ENCODE measurements around the gene VANGL1.

VANGL1 gene

GRCh38 chr1:115644109-115644508 is 2.3 kb downstream of the VANGL1 start:
- DNase-seq (ENCODE audit: low spot score), result no peak

DNA sequence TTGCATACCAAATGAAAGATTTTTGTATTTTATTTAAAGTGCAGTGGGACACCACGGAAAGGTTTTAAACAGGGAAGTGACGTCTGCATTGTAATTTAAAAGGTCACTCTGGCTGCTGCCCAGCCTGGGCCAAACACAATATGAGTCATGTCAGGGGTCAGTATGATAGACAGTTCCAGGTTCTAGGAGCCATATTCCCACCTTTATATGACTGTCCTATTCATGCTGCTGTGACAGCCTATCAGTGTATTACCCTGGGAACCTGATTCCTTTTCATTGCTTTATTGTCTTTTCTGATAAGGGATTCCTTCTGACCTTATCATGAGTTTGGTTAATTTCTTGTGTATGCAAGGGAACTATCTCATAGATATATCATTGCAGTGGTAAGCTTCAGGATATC is 5.3 kb downstream of the VANGL1 start:
- no peak for DNase-seq (ENCODE audit: low spot score)

DNA sequence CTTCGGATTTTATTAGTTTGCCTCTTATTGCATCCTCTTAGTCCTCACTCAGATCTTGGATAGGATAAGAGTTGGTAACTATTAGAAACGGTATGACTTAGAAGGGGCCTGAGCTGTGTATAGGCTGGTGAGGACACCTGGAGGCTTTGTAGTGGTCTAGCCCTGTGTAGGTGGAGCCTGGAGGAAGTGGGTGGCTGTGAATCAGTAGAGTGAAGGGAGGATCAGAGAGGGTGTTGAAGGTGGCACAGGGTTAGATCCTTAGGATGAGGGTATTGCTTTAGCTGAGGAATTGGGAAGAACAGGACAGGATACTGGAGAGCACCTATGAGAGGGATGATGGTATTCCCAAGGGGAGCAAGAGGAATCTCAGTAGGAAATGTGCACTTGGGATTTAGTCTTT is 5.7 kb downstream of the VANGL1 start:
- no peak for DNase-seq (ENCODE audit: low spot score)

DNA sequence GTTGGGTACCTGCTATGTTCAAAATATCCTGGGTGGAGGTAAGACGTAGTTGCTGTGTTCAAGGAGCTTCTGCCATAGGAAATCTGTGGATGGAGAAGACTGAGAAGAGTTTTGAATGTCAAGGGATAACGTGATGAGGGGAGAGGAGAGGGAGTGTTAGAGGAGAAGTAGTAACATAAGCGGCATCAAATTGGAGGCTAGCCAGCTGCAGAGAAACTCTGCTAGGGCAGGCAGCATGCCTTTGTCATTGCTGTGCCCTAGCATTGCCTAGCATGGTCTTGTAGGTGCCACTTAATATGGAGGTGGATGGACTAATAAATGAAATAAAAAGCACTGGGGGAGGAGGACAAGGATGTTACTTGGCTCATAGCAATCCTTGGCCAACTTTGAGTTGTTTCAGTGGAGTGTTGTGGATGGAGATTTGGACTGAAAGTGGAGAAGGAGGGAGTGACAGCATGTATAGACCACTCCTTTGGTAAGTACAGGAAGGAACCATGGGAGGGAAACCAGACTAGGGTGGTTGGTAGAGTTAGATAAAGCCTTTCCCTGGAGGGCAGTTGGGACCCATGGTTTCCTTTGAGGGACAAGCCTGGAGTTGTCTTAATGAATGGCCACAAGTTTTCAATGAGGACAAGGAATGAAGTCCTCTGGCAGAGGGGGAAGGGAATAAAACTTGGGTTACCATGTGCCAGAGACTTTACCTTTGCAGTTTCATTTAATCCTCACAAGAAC is 6.3 kb downstream of the VANGL1 start:
- no peak for DNase-seq (ENCODE audit: low spot score)

GRCh38 chr1:115648717-115649691 is 7.2 kb downstream of the VANGL1 start:
- DNase-seq (ENCODE audit: low spot score), result no peak

- no peak for DNase-seq (ENCODE audit: low spot score)
Observed at GRCh38 chr1:115649964-115650363, 8.2 kb downstream of the VANGL1 start.

DNA sequence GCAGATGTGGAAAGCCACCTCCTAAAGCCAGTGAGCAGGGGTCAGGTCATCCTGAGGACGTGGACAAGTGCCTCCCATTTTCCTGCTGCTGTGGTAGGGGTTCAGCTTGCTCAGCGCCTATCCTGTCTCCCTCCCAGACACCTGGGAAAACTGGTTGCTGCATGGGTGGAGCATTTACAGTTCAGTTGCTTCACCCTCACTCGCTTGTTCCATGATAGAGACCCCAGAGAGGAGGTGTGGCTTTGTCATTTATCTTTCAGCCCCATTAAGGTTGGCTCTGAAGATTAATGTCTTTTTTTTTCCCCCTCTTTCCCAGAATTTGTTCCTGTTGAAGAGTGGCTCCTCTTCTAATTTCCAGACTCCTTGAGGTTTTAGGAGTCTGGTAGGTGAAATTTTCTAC is 9.2 kb downstream of the VANGL1 start:
- no peak for DNase-seq (ENCODE audit: low spot score)

- DNase-seq (ENCODE audit: low spot score), result no peak
Observed at GRCh38 chr1:115651391-115651790, 9.6 kb downstream of the VANGL1 start.

- no peak for DNase-seq (ENCODE audit: low spot score)
Observed at GRCh38 chr1:115652236-115652788, 10.5 kb downstream of the VANGL1 start.

DNA sequence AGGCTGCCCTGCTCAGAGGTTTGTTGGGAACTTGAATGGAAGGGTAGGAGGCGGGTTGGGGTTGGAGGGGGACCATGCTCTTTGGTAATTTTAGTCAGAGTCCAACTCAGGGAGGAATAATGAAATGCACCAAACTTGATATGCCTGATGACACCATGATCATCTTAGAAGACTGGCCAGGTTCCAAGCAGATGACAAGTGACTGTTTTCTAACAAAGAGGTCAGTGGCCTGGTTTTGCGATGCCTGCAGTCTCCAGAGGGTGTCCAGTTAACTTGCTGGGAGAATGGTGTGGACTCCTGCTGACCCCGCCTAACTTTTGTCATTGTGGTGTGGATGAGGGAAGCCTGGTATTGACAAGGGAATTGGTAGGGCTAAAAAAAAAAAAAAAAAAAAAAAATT is 12.4 kb downstream of the VANGL1 start:
- no peak for DNase-seq (ENCODE audit: low spot score)

- DNase-seq (ENCODE audit: low spot score), result no peak
Observed at GRCh38 chr1:115654663-115655305, 13.0 kb downstream of the VANGL1 start.

GRCh38 chr1:115655306-115655663 is 13.5 kb downstream of the VANGL1 start:
- no peak for DNase-seq (ENCODE audit: low spot score)

GRCh38 chr1:115655916-115656315 is 14.1 kb downstream of the VANGL1 start:
- DNase-seq (ENCODE audit: low spot score), result no peak

- no peak for DNase-seq (ENCODE audit: low spot score)
Observed at GRCh38 chr1:115656461-115657077, 14.8 kb downstream of the VANGL1 start.

DNA sequence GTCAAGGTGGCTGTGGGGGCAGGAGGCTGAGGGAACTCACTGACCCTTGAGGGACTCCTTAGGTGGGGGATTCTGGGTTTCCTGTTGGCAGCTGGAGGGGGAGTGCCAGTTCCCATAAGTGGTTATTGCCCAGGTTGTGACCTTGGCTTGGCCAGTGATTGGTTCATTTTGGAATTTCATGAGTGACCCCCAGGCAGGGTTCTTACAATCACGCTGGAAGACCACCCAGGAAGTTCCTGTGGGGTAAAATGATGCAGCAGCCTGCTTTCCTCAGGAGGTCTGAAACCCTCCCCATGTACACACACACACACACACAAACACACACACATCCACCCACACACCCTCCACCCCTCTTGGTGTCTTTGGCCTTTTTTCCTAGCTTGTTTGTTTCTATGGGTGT is 16.9 kb downstream of the VANGL1 start:
- DNase-seq (ENCODE audit: low spot score), result no peak

GRCh38 chr1:115660151-115660550 is 18.4 kb downstream of the VANGL1 start:
- DNase-seq (ENCODE audit: low spot score), result no peak

DNA sequence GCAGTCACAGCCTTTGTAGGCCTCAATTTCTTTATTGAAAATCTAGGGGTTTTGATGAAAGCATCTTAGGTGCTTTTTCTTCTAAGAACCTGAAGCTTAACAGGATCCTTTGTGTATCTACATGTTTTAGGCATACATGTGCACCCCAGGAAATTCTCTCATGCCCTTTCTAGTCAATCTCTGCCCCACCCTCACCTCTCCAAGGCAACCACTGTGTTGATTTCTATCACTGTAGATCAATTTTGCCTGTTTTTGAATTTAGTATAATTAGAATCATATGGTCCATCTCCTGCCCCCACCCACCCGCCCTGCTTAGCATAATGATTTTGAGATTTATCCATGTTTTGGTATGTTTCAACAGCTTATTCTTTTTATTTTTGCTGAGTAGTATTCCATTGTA is 19.4 kb downstream of the VANGL1 start:
- DNase-seq (ENCODE audit: low spot score), result no peak

DNA sequence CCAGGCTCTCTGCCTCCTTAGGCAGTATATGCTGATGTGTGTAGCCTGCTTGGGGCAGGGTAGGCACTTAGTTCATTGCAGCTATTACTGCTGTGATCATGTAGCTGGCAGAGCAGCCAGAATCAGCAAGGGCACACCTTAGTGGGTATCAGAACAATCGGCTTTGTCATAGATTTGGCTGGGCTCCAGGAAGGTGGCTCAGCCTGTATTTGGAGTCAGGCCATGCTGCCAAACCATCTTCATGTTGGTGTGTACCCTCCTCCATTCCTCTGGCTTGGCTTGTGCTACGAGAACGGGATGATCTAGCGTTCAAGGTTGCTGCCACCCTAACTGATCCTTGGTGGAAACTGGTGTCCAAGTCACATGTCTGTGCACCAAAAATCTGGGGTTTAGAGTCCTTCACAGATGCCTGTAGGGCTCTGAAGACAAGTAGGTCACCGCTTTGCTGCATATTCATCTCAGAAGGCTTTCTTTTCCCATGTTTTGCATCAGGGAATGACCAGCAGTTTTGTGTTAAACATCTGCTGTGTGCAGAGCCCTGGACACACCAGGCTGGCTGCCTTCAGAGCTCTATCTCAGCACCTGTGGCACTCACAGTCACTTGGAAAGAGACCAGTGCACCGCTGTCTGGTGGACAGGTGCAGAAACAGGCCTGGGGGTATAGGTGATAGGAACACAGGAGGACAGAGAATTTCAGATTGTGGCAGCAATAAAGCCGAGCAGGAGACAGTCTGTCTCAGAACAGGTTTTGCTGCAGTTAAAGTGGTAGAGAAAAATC is 23.7 kb downstream of the VANGL1 start:
- DNase-seq (ENCODE audit: low spot score), result peak; percentile 45

- no peak for DNase-seq (ENCODE audit: low spot score)
Observed at GRCh38 chr1:115666206-115666605, 24.4 kb downstream of the VANGL1 start.

GRCh38 chr1:115666702-115667101 is 24.9 kb downstream of the VANGL1 start:
- DNase-seq (ENCODE audit: low spot score), result no peak

- no peak for DNase-seq (ENCODE audit: low spot score)
Observed at GRCh38 chr1:115668579-115668978, 26.8 kb downstream of the VANGL1 start.

Data from D341Med (cell line).